Loucy (cell line): Measurements from ENCODE around the gene DISP3.

Source experiments
- H2AFZ ChIP-seq: fragments of 200-600 bp; sonication (generic); 2 replicates; pipeline ENCODE4 v1.6.0; 2016; ENCODE audit warnings: antibody characterized with exemption, mild to moderate bottlenecking, low read length, moderate library complexity
- H3F3A ChIP-seq: fragments of 200-600 bp; 2 replicates; pipeline ENCODE4 v1.6.0; 2016; ENCODE audit warnings: antibody characterized with exemption, low read depth, mild to moderate bottlenecking
- H3K27me3 ChIP-seq: fragments of 200-600 bp; sonication (generic); 2 replicates; pipeline ENCODE4 v1.6.1; 2014; ENCODE audit warnings: low read length, mild to moderate bottlenecking; ENCODE audit not compliant: insufficient read depth, poor library complexity, severe bottlenecking
- H3K36me3 ChIP-seq: fragments of 200-600 bp; sonication (generic); 2 replicates; pipeline ENCODE4 v1.6.1; 2016; ENCODE audit warnings: low read length; ENCODE audit not compliant: insufficient read depth
- H3K4me1 ChIP-seq: fragments of 200-600 bp; sonication (generic); 2 replicates; pipeline ENCODE4 v1.5.1; 2014; ENCODE audit warnings: low read length, mild to moderate bottlenecking; ENCODE audit not compliant: insufficient read depth, poor library complexity, severe bottlenecking
- H3K4me2 ChIP-seq: fragments of 200-600 bp; sonication (generic); 2 replicates; pipeline ENCODE4 v1.6.0; 2014; ENCODE audit warnings: antibody characterized with exemption, low read length, low read depth, mild to moderate bottlenecking; ENCODE audit not compliant: poor library complexity, severe bottlenecking
- H3K4me3 ChIP-seq: fragments of 200-600 bp; sonication (generic); 2 replicates; pipeline ENCODE4 v1.5.1; 2014; ENCODE audit warnings: low read length, mild to moderate bottlenecking, mixed read lengths; ENCODE audit not compliant: poor library complexity, severe bottlenecking
- H3K79me2 ChIP-seq: fragments of 200-600 bp; sonication (generic); 2 replicates; pipeline ENCODE4 v1.6.1; 2014; ENCODE audit warnings: low read length; ENCODE audit not compliant: insufficient read depth
- H3K9ac ChIP-seq: fragments of 200-600 bp; sonication (generic); 2 replicates; pipeline ENCODE4 v1.6.0; 2014; ENCODE audit warnings: mild to moderate bottlenecking, low read depth, low read length, moderate library complexity; ENCODE audit not compliant: poor library complexity, severe bottlenecking
- H3K9me2 ChIP-seq: fragments of 200-600 bp; sonication (generic); replicated peaks from 2 replicates; pipeline ENCODE4 v1.6.1; 2016; ENCODE audit warnings: low read depth, low read length, mixed read lengths
- H3K9me3 ChIP-seq: fragments of 200-600 bp; sonication (generic); 2 replicates; pipeline ENCODE4 v1.6.1; 2014; ENCODE audit warnings: mild to moderate bottlenecking, antibody characterized with exemption, low read length, low read depth; ENCODE audit not compliant: insufficient read depth
- H4K20me1 ChIP-seq: fragments of 200-600 bp; sonication (generic); 2 replicates; pipeline ENCODE4 v1.6.0; 2014; ENCODE audit warnings: antibody characterized with exemption, low read length, mild to moderate bottlenecking; ENCODE audit not compliant: insufficient read depth, poor library complexity, severe bottlenecking
- EZH2phosphoT487 ChIP-seq: fragments of 200-600 bp; IDR thresholded peaks from 2 replicates; pipeline ENCODE4 v1.6.1; 2018; ENCODE audit warnings: antibody characterized with exemption, mild to moderate bottlenecking, moderate library complexity, borderline replicate concordance
- TF ChIP-seq, protein P1 (sequence below): fragments of 200-600 bp; sonication (generic); conservative IDR thresholded peaks from 2 replicates; pipeline ENCODE4 v1.5.1; 2014; ENCODE audit warnings: mild to moderate bottlenecking, antibody characterized with exemption, low read length

Gene DISP3

GRCh38 chr1:11540773-11541160 lies 61.8 kb downstream of the DISP3 start:
- TF ChIP-seq, protein P1, sequence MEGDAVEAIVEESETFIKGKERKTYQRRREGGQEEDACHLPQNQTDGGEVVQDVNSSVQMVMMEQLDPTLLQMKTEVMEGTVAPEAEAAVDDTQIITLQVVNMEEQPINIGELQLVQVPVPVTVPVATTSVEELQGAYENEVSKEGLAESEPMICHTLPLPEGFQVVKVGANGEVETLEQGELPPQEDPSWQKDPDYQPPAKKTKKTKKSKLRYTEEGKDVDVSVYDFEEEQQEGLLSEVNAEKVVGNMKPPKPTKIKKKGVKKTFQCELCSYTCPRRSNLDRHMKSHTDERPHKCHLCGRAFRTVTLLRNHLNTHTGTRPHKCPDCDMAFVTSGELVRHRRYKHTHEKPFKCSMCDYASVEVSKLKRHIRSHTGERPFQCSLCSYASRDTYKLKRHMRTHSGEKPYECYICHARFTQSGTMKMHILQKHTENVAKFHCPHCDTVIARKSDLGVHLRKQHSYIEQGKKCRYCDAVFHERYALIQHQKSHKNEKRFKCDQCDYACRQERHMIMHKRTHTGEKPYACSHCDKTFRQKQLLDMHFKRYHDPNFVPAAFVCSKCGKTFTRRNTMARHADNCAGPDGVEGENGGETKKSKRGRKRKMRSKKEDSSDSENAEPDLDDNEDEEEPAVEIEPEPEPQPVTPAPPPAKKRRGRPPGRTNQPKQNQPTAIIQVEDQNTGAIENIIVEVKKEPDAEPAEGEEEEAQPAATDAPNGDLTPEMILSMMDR = no peak
- TF ChIP-seq EZH2phosphoT487 = no peak
- no peaks in the 10 kb centered on the region for H3F3A ChIP-seq
- H4K20me1 ChIP-seq = no peaks in the 10 kb centered on the region
- no peak overlapping the region for H3K4me2 ChIP-seq
- H3K36me3 ChIP-seq = no peaks in the 10 kb centered on the region
- H2AFZ ChIP-seq = no peak overlapping the region
- no peaks in the 10 kb centered on the region for H3K79me2 ChIP-seq
- no peak overlapping the region for H3K9ac ChIP-seq
- H3K9me3 ChIP-seq = no peaks in the 10 kb centered on the region
- no peaks in the 10 kb centered on the region for H3K9me2 ChIP-seq
- no peak overlapping the region for H3K4me3 ChIP-seq
- H3K27me3 ChIP-seq = no peaks in the 10 kb centered on the region
- no peaks in the 10 kb centered on the region for H3K4me1 ChIP-seq

DNA sequence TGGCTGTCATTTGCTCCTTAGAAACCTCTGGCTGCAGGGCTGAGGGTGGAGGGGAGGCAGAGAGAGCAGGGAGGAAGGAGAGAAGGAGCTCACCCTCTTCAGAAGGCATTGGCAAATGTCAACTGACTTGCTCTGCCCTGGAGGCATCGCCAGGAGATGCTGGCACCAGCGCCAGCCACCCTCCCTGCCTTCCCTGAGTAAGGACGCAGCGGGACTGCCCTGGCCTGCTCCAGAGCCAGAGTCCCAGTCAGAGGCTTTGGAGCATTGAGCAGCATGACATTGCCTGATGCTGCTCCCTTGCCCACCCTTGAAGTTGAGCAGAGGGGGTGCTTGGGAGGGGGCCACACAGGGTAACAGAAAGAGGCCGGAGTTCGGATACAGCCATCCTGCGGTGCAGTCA lies 62.3 kb downstream of the DISP3 start:
- Histone ChIP-seq H2AFZ (no peak overlapping the region), H3K36me3 (no peaks in the 10 kb centered on the region), H3K9me2 (no peaks in the 10 kb centered on the region), H3F3A (no peaks in the 10 kb centered on the region), H3K4me3 (no peak overlapping the region), H4K20me1 (no peaks in the 10 kb centered on the region), H3K4me1 (no peaks in the 10 kb centered on the region), H3K79me2 (no peaks in the 10 kb centered on the region), H3K9me3 (no peaks in the 10 kb centered on the region), H3K27me3 (no peaks in the 10 kb centered on the region), H3K9ac (no peak overlapping the region), H3K4me2 (no peak overlapping the region)
- TF ChIP-seq EZH2phosphoT487 = no peak
- TF ChIP-seq, protein P1 = no peak

DNA sequence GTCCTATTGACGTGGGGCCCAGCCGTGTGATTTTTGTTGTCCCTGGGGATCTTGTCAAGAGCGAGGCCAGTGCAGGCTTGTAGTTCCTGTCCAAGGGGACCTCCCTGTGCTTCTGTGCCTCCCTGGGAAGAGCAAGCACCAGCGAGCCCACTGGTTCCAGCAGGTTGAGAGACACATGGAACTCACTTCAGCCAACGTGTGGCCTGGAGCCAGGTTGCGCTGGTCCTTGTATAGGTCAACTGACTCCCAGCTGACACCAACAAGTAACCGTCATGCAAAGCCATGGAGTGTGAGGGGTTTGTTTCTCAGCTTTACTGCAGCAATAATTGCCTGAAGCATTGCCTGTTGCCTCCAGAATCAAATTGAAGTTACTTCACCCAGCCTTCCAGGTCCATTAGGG lies 63.0 kb downstream of the DISP3 start:
- Histone ChIP-seq H3K4me2 (no peak overlapping the region), H3K4me1 (no peaks in the 10 kb centered on the region), H3K27me3 (no peaks in the 10 kb centered on the region), H3K9me3 (no peaks in the 10 kb centered on the region), H3K9me2 (no peaks in the 10 kb centered on the region), H3K9ac (no peak overlapping the region), H3K4me3 (no peak overlapping the region), H3F3A (no peaks in the 10 kb centered on the region), H4K20me1 (no peaks in the 10 kb centered on the region), H3K36me3 (no peaks in the 10 kb centered on the region), H2AFZ (no peak overlapping the region), H3K79me2 (no peaks in the 10 kb centered on the region)
- no peak for TF ChIP-seq EZH2phosphoT487
- TF ChIP-seq, protein P1 = no peak
